Measurements from ENCODE around the gene ISCU. TPM values are rescaled to one million over a fixed set of nuclear protein-coding genes. Genes with fewer than 3 reads are reported as not detected.
A peak's percentile ranks its signal among the peaks of the same experiment; 100 is the strongest.

The ISCU gene
- total and polyA plus RNA-seq, 2 donors (not counting 1 experiment from before 2014, with no cell fraction given): 127 to 313 TPM

DNA sequence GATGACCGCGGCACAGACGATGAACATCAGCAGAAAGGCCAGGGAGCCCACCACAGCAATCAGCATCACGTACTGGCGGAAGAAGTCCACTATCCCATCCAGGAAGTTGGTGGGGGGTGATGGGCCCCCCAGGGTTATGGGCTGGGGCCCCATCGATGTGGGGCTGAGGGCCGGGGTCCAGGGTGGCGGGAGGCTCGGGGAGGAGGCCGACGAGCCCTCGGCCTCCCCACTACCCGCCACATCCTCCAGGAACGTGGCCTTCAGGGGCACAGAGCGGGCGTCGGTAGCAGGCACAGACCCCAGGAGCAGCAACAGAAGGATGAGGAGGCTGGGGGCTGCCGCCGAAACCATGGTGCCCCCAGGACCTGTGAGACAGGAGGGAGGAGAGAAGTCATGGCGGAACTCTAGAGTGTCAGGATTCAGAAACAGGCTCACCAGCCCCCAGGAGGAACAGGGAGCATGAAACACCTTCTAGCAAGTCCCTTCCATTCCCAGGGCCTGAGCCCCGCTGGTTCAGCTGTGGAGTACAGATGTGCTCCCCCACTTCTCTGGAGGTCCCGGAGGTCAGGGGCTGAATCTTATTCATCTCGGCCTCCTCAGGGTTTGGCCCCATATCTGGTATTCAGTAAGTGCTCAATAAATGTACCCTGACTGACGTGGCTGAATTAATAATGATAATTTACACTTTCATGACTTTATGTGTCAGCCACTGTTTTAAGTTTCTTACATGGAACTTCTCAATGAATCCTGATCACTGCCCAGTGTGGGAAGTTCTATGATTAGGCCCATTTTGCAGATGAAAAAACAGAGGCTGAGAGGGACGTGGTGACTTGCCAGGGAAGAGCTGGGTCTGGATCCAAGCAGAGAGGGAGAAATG is 29.9 kb downstream of the ISCU start:
- H3K4me1 ChIP-seq (ENCODE audit: control insufficient read depth, extremely low read depth, insufficient read depth, low read length): peaks cover 15% of the 10 kb centered on the region
- TF ChIP-seq EZH2 (IDR thresholded peaks at IDR 0.05; ENCODE audit: low read length, missing control alignments): no peak
- TF ChIP-seq, protein P1, sequence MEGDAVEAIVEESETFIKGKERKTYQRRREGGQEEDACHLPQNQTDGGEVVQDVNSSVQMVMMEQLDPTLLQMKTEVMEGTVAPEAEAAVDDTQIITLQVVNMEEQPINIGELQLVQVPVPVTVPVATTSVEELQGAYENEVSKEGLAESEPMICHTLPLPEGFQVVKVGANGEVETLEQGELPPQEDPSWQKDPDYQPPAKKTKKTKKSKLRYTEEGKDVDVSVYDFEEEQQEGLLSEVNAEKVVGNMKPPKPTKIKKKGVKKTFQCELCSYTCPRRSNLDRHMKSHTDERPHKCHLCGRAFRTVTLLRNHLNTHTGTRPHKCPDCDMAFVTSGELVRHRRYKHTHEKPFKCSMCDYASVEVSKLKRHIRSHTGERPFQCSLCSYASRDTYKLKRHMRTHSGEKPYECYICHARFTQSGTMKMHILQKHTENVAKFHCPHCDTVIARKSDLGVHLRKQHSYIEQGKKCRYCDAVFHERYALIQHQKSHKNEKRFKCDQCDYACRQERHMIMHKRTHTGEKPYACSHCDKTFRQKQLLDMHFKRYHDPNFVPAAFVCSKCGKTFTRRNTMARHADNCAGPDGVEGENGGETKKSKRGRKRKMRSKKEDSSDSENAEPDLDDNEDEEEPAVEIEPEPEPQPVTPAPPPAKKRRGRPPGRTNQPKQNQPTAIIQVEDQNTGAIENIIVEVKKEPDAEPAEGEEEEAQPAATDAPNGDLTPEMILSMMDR (conservative IDR thresholded peaks at IDR 0.05 in 1 of 2, IDR thresholded peaks at IDR 0.05 in 1 of 2; ENCODE audit: low read depth in 1 of 2, low read length in 2 of 2): no peak
- H3K9me3 ChIP-seq (ENCODE audit: control insufficient read depth, insufficient read depth, low read depth, low read length): no peaks in the 10 kb centered on the region
- H3K36me3 ChIP-seq (ENCODE audit: control insufficient read depth, insufficient read depth, low read length): peaks cover 19% of the 10 kb centered on the region
- H2AFZ ChIP-seq (ENCODE audit: low read length): no peak overlapping the region
- no peaks in the 10 kb centered on the region for H3K27me3 ChIP-seq (ENCODE audit: control insufficient read depth, insufficient read depth, low read length)
- no peak overlapping the region for H3K4me2 ChIP-seq (ENCODE audit: extremely low read depth, insufficient read depth, low read length)
- no peak overlapping the region for H3K4me3 ChIP-seq (replicated peaks in 1 of 4; ENCODE audit: control extremely low read depth in 1 of 4, insufficient read depth in 1 of 4, low read depth in 3 of 4, low read length in 4 of 4)
- no peaks in the 10 kb centered on the region for H4K20me1 ChIP-seq (ENCODE audit: control insufficient read depth, extremely low read depth, insufficient read depth, low read length)
- H3K79me2 ChIP-seq (ENCODE audit: control insufficient read depth, insufficient read depth, low read length): peaks cover 30% of the 10 kb centered on the region
- H3K27ac ChIP-seq (ENCODE audit: insufficient read depth, low read length): no peak overlapping the region
- H3K9ac ChIP-seq (ENCODE audit: insufficient read depth, low read length): no peak overlapping the region
- DNase-seq (ENCODE audit: low read depth in 2 of 2): no peak

GRCh38 chr12:108594323-108594903 is 32.0 kb downstream of the ISCU start:
- Histone ChIP-seq H3K9ac (ENCODE audit: insufficient read depth, low read length) (no peak overlapping the region), H2AFZ (ENCODE audit: low read length) (no peak overlapping the region), H3K27me3 (ENCODE audit: control insufficient read depth, insufficient read depth, low read length) (no peaks in the 10 kb centered on the region), H3K4me3 (replicated peaks in 1 of 4; ENCODE audit: control extremely low read depth in 1 of 4, insufficient read depth in 1 of 4, low read depth in 3 of 4, low read length in 4 of 4) (peak overlapping the region in 1 of 4 experiments; percentile 87), H3K4me2 (ENCODE audit: extremely low read depth, insufficient read depth, low read length) (peak overlapping the region; percentile 52), H4K20me1 (ENCODE audit: control insufficient read depth, extremely low read depth, insufficient read depth, low read length) (no peaks in the 10 kb centered on the region), H3K27ac (ENCODE audit: insufficient read depth, low read length) (no peak overlapping the region), H3K79me2 (ENCODE audit: control insufficient read depth, insufficient read depth, low read length) (peaks cover 35% of the 10 kb centered on the region), H3K36me3 (ENCODE audit: control insufficient read depth, insufficient read depth, low read length) (peaks cover 19% of the 10 kb centered on the region), H3K4me1 (ENCODE audit: control insufficient read depth, extremely low read depth, insufficient read depth, low read length) (peaks cover 20% of the 10 kb centered on the region), H3K9me3 (ENCODE audit: control insufficient read depth, insufficient read depth, low read depth, low read length) (no peaks in the 10 kb centered on the region)
- TF ChIP-seq, protein P1 (conservative IDR thresholded peaks at IDR 0.05 in 1 of 2, IDR thresholded peaks at IDR 0.05 in 1 of 2; ENCODE audit: low read depth in 1 of 2, low read length in 2 of 2): no peak
- TF ChIP-seq EZH2 (IDR thresholded peaks at IDR 0.05; ENCODE audit: low read length, missing control alignments): no peak
- DNase-seq (ENCODE audit: low read depth in 2 of 2): no peak

DNA sequence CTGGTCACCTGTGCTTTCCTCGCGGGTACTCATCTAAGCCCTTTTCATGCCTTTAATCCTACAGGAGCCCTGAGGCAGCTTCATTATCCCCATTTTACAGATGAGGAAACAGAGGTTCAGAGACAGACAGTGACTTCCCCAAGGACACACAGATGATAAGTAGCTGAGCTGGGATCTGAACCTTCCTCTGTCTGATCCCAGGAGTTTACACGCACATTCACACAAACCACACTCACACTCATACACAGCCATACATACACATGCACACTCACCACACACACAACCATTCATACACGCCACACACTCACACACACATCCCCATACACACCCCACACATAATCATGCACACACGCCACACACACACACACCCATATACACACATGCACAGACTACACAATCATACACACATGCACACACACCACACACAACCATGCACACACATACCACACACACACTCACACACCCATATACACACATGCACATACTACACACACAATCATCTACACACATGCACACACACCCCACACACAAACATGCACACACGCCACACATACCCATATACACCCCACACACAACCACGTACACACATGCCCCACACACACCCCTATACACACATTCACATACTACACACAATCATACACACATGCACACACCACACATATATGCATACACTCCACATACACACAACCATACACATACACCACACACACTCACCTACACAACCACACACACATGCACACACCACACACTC is 32.7 kb downstream of the ISCU start:
- Histone ChIP-seq H3K79me2 (ENCODE audit: control insufficient read depth, insufficient read depth, low read length) (peaks cover 35% of the 10 kb centered on the region), H3K9me3 (ENCODE audit: control insufficient read depth, insufficient read depth, low read depth, low read length) (no peaks in the 10 kb centered on the region), H2AFZ (ENCODE audit: low read length) (no peak overlapping the region), H3K27me3 (ENCODE audit: control insufficient read depth, insufficient read depth, low read length) (no peaks in the 10 kb centered on the region), H3K4me3 (replicated peaks in 1 of 4; ENCODE audit: control extremely low read depth in 1 of 4, insufficient read depth in 1 of 4, low read depth in 3 of 4, low read length in 4 of 4) (peak overlapping the region; percentile 66 to 97 (median 82)), H3K4me1 (ENCODE audit: control insufficient read depth, extremely low read depth, insufficient read depth, low read length) (peaks cover 19% of the 10 kb centered on the region), H3K36me3 (ENCODE audit: control insufficient read depth, insufficient read depth, low read length) (peaks cover 19% of the 10 kb centered on the region), H3K9ac (ENCODE audit: insufficient read depth, low read length) (peak overlapping the region; percentile 4), H3K4me2 (ENCODE audit: extremely low read depth, insufficient read depth, low read length) (peak overlapping the region; percentile 94), H4K20me1 (ENCODE audit: control insufficient read depth, extremely low read depth, insufficient read depth, low read length) (no peaks in the 10 kb centered on the region), H3K27ac (ENCODE audit: insufficient read depth, low read length) (no peak overlapping the region)
- TF ChIP-seq, protein P1 (conservative IDR thresholded peaks at IDR 0.05 in 1 of 2, IDR thresholded peaks at IDR 0.05 in 1 of 2; ENCODE audit: low read depth in 1 of 2, low read length in 2 of 2): no peak
- DNase-seq (ENCODE audit: low read depth in 2 of 2): no peak

All from fibroblast of lung (primary cell).